Stimulated activated CD8-positive, alpha-beta memory T cell treated with anti-CD3 and anti-CD28 coated beads, Interleukin-2, amount 100 ng/mL, for 1 hour (primary cell): ENCODE measurements around the gene PIP5K1C.
"Not testable (repeated sequence)": the region's sequence is repeated elsewhere in the genome, so short reads cannot be mapped to it uniquely, and the experiment has no call there.

Source experiments
- DNase-seq, 2 donors: peaks; one replicate each; pipeline ENCODE4 v3.0.0-alpha.2; 2020; ENCODE audit warnings: low read depth in 2 of 2

PIP5K1C gene

DNA sequence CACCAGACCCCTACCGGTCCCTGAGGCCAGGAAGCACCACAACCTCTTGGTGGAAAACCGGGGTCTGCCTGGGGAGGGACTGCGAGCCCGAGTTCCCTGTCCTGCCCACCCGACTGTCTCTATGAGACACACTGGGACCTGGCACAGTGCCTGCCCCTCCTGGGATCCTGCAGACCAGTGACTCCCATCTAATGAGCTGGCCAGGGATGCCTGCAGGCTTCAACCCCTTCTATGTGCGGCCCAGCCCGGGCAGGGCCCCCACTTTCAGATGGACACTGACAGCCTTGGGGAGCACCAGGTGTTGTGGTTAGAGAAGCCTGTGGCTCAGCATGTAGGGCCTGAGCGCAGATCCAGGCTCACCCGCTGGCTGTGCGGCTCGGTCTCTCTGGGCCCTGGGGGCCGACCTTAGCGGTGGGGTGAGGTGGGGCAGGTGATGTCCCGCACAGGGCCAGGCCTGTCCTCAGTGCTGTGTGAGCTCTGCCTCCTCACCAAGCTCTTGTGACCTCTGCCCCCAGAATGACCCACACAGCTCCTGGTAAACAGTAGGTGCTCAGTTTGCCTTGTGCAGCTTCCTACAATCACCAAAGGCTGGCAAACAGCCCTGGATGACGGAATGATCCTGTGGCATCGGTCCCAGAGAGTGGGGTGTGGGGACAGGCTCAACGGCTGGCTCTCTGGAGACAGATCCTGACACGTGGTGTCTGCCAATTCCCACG lies 55.8 kb downstream of the PIP5K1C start:
- DNase-seq: no peak

DNA sequence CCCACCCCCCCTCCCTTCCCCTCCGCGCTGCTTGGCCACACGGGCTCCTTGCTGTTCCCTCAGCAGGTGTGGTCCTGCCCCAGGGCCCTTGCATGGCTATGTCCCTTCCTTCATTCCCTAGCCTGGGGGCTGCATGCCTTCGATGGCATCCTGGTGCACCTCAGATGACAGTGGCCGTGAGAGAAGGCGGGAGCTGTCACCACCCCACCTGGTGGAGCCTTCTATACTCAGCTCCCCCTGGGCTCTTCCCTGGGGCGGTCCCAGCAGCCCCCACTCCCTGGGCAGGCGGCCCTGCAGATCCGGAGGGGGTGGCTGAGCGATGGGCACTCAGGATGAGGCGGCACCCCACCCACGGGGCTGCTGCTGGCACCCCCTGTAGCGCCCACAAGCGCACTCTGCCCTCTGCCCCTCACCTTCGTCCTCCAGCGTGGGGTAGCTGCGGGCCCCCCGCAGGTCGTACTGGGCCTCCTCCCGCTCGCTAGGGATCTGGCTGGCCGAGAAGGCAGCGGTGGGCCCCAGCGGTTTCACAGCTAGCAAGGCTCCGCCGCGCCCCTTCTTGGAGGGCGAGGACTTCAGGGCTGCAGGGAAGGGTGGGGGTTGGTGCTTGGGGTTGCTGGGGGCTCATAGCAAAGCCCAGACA lies 56.5 kb downstream of the PIP5K1C start:
- DNase-seq: no peak

DNA sequence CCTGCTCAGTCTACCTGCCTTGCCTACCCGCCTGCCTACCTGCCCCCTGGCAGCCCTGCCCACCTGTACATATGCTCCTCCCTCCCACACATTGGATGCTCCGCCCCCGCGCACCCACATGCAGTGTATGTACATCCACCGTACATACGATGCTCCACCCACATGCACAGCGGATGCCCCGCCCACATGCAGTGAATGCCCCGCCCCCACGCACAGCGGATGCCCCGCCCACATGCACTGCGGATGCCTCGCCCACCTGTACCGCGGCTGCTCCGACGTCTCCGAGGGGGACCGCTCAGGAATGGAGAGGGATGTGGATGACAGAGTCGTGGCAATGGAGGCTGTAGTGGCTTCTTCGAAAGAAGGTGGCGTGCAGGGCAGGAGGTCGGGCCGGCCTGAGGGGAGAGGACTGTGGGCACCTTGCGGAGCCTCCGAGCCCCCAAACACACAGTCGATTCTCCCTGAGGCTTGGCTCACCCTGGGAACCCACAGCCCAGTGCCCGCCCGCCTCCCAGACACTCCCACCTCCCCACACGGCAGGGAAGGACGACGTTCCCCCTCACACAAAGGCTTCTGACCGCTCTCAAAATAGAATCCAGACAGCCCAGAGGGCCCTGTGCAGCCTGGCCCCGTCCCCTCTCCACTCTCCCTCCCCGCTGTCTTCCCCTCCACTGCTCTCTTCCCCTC lies 57.1 kb downstream of the PIP5K1C start:
- DNase-seq: no peak

- DNase-seq: no peak
These were observed 58.0 kb downstream of the PIP5K1C start for GRCh38 chr19:3642296-3642695.

DNA sequence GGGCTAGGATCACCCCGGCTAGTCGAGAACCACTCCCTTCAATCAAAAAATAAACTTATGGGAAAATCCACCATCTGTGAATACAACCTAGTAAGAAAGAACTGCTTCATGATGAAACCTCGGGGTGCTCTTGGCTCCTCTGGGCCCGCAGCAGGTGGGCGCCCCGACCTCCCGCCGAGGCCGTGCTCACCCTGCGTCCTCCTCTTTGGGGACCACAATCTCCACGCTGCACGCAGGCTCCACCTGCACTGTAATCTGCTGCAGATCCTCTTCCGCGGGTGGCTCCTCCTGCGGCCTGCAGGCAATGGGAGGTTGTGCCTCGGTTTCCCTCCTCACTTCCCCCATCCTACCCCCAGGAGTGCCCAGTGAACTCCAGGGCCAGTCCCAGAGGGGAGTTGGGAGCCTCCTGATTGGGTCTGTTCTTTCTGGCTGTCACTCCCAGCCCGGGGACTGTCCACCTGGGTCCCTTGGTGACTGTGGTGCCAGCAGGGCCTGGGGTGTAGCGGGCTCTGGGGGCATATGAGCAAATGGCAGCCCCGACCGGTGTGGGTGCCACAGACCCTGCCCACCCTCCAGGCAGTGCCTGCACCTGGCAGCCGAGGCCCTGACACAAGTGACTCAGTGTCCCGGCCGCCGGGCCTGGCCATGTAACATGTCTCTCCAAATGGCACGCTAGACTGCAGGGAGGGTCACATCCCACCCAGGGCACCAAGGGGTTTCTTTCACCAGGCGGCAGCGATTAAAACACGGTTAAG lies 58.6 kb downstream of the PIP5K1C start:
- DNase-seq: no peak

GRCh38 chr19:3639479-3639878 lies 60.8 kb downstream of the PIP5K1C start:
- no peak for DNase-seq

GRCh38 chr19:3638208-3639193 lies 61.8 kb downstream of the PIP5K1C start:
- DNase-seq: no peak

DNA sequence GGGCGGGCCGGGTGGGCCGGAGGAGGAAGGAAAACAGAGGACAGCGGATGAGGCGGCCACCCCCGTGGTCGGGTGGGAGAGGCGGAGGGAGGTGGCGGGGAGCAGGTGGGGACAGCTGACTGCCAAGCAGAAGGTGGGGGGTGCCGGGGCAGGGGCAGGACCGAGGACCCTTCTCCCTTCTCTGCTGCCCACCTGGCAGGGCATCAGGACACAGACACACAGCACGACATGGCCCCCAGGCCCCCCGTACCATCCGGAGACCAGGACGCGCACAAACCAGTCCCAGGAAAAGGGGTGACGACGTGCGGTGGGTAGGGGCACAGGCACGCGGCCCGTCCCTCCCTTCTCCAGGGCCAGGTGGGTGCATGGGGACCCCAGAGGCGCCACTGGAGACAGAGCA lies 62.6 kb downstream of the PIP5K1C start:
- no peak for DNase-seq

GRCh38 chr19:3636962-3637361 lies 63.3 kb downstream of the PIP5K1C start:
- DNase-seq: no peak

DNA sequence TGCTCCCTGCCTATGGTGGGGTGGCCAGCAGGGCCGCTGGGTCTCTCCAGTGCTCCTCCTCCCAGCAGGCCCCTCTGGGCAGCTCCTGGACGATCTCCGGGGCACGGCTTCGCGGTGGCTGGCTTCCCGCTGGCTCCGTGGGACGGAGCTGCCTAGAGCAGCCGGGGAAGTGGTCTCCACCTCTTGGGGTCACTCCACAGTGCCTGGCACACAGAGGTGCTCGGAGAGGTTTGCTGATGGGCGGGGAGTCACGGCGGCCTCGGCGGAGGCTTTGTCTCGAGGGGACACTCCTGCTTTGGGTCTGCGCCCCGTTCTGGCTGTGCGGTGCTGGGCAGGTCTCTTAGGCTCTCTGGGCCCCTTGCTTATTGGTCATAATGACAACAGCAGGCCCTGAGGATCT lies 63.8 kb downstream of the PIP5K1C start:
- no peak for DNase-seq

- no peak for DNase-seq
These were observed 65.7 kb downstream of the PIP5K1C start for GRCh38 chr19:3634496-3635045.

DNA sequence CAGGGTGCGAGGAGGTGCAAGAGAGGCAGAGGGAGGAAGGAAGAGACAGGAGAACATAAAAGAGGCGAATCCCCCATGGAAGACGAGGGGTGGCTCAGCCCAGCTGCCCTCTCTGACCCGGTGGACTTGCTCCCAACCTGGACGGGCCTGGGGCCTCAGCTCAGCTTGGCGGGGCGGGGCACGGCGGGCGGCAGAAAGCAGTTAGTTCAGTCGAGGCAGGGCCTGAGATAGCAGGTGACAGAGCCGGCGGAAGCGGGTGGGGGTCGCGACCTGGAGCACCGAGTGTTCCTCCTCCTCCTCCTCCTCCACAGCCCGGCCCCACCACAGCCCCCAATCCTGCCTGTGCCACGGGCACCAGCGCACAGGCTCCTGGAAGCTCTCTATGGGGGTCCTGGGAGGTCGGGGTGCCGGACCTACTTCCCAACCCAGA lies 66.7 kb downstream of the PIP5K1C start:
- DNase-seq: no peak

GRCh38 chr19:3632739-3633558 lies 67.3 kb downstream of the PIP5K1C start:
- no peak for DNase-seq

DNA sequence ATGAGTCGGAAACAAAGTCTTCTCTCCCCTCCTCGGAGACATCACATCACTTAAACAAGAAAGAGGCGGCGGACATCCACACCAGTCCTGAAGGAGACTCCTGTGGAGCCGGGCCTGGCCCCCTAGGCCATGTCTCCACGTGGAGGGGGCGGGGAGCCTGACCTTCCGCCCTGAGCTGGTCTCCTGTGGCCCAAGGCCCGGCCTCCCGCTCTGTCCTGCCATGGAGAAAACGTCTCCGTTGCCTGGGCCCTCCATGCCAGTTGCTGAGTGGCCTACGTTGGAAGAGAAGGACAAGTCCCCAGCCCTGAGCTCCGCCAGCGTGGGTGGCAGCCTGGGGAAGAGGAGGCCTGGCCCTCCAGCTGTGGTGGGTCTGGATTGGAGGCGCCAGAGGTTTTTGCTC lies 68.2 kb downstream of the PIP5K1C start:
- DNase-seq: no peak

DNA sequence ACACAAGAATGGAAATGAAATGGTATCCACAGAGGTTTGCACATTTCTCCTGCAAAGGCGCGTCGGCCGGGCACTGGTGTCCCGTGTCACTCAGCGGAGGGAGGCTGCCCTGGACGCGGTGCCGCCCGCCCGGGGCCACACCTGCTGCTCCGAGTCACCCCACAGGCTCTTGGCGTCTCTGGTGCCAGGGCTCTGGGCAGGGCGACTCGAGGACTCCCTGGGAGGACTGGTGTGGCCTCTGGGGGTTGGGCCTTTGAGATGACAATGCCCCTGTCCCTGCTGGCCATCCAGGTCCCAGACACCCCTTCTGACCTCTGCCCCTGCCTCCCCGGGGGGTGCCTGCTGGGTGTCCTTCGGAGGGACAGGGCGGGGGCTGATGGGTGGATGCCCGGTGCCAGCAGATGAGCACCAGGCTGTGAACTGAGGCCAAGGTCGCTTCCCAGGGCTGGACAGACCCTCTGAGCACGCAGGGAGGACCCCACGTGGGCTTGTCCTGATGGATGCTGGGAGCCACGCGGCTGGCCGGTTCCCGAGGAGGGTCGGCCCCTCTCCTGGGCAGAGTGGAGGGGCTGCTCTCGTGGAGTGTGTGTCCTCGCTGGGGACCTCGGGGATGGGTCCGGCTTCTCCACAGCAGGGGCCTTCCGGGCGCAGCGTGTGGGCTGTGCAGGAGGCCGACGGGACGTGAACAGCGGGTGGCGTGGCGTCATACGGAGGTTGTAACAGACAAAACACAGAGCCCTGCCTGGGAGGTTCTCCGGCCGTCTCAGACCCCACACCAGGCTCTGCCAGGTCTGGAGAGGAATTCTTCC lies 69.0 kb downstream of the PIP5K1C start:
- no peak for DNase-seq

DNA sequence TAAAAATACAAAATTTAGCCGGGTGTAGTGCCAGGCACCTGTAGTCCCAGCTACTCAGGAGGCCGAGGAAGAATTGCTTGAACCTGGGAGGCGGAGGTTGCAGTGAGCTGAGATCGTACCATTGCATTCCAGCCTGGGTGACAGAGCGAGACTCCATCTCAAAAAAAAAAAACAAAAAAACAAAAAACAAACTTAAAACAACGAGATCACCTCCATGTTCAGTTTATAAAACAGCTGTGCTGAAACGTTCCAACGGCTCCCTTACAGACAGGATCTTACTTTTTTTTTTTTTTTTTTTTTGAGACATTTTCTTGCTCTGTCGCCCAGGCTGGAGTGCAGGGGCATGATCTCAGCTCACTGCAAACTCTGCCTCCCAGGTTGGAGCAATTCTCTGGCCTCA lies 71.5 kb downstream of the PIP5K1C start:
- not testable (repeated sequence) for DNase-seq

- no peak for DNase-seq
These were observed 72.9 kb downstream of the PIP5K1C start for GRCh38 chr19:3627351-3627723.

- DNase-seq: peak; percentile 95 to 97
These were observed 73.6 kb downstream of the PIP5K1C start, which contains the start of gene CACTIN for GRCh38 chr19:3626473-3627350. TSS of gene CACTIN (minus strand) at chr19:3626790. CDS start at chr19:3626762, 28 bp downstream.
